Loucy (cell line): Measurements from ENCODE around the gene DYNLL1.

Experiments used
- CTCF ChIP-seq: fragments of 200-600 bp; sonication (generic); conservative IDR thresholded peaks from 2 replicates; pipeline ENCODE4 v1.5.1; 2014; ENCODE audit warnings: mild to moderate bottlenecking, antibody characterized with exemption, low read length
- EZH2phosphoT487 ChIP-seq: fragments of 200-600 bp; IDR thresholded peaks from 2 replicates; pipeline ENCODE4 v1.6.1; 2018; ENCODE audit warnings: antibody characterized with exemption, mild to moderate bottlenecking, moderate library complexity, borderline replicate concordance

- TF ChIP-seq CTCF = peak; percentile 30
- TF ChIP-seq EZH2phosphoT487 = no peak
Observed at GRCh38 chr12:120468821-120469449, 27.0 kb upstream of the DYNLL1 start.
